Immature natural killer cell (primary cell): ENCODE data around the gene ACYP1. TPM values are rescaled to one million over a fixed set of nuclear protein-coding genes. Genes with fewer than 3 reads are reported as not detected.

Experiments used
- DNase-seq, 3 donors: peaks; one replicate each; pipeline ENCODE4 v3.0.0; 2022; ENCODE audit warnings: mixed read lengths in 1 of 3
- H3K27ac Mint-ChIP-seq, 6 donors: one replicate each; pipeline ENCODE4 v1.8.0; 2020; ENCODE audit warnings: mixed read lengths in 6 of 6, mild to moderate bottlenecking in 5 of 6, inconsistent platforms in 4 of 6, moderate library complexity in 3 of 6
- H3K27me3 Mint-ChIP-seq, 3 donors: one replicate each; pipeline ENCODE4 v1.8.0; 2020 to 2021; ENCODE audit warnings: low read depth in 3 of 3, mild to moderate bottlenecking in 3 of 3, mixed read lengths in 3 of 3, moderate library complexity in 3 of 3, inconsistent platforms in 1 of 3
- H3K36me3 Mint-ChIP-seq, 3 donors: one replicate each; pipeline ENCODE4 v1.8.0; 2020; ENCODE audit warnings: mixed read lengths in 3 of 3, inconsistent platforms in 2 of 3, mild to moderate bottlenecking in 2 of 3
- H3K4me1 Mint-ChIP-seq, 2 donors: one replicate each; pipeline ENCODE4 v1.8.0; 2020; ENCODE audit warnings: inconsistent platforms in 2 of 2, mild to moderate bottlenecking in 2 of 2, mixed read lengths in 2 of 2, moderate library complexity in 1 of 2
- H3K4me3 Mint-ChIP-seq, 5 donors: one replicate each; pipeline ENCODE4 v1.8.0; 2020; ENCODE audit warnings: mild to moderate bottlenecking in 5 of 5, mixed read lengths in 5 of 5, inconsistent platforms in 3 of 5, moderate library complexity in 3 of 5
- H3K9me3 Mint-ChIP-seq, 6 donors: one replicate each; pipeline ENCODE4 v1.8.0; 2020; ENCODE audit warnings: mild to moderate bottlenecking in 6 of 6, mixed read lengths in 6 of 6, inconsistent platforms in 4 of 6, moderate library complexity in 3 of 6
- polyA plus RNA-seq, 3 donors: library from polyadenylated mRNA; unstranded; fragments of 300-500 nt; fragmentation: Illumina TruSeq; gene quantifications; one replicate each; pipeline ENCODE4 v1.2.3, GENCODE V29; 2021

Gene ACYP1
- polyA plus RNA-seq, 3 donors from 2014 or later, result 14.1 to 19.6 (median 15.4) TPM

DNA sequence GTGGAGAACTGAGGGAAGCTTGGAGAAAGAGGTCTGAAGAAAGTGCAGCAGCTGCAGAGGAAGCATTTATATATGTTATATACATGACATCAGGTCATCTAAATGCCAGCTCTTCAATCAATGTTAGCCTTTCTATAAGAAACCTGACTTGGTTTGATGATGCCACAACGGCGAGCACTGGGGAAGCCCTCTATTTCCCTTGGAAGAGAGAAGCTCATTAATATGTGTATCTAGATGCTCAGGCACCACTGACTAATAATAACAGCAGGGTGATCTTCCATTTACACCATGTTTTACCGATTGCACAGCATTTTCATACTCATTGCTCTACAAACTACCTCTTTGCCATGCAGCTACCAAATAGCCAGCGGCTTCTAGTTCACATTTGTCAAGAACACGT is 811 bp downstream of the ACYP1 start:
- peaks cover 22 to 26% of the 10 kb centered on the region in 2 donors for H3K4me1 Mint-ChIP-seq
- peaks cover 3 to 4% (median 3%) of the 10 kb centered on the region in 3 donors for H3K36me3 Mint-ChIP-seq

DNA sequence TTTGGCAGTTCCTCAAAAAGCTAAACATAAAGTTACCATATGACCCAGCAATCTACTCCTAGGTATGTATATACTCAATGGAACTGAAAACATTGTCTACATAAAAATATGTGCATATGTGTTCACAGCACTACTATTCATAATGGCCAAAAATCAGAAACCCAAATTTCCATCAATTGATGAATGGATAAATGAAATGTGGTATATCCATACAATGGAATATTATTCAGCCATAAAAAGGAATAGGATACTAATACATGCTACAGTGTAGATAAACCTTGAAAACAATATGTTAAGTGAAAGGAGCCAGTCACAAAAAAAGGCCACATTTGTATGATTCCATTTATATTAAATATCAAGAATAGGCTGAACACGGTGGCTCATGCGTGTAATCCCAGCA is 3.4 kb downstream of the ACYP1 start:
- Mint-ChIP-seq H3K36me3 (peaks cover 7 to 11% (median 9%) of the 10 kb centered on the region in 3 donors), H3K4me3 (no peak overlapping the region), H3K9me3 (no peaks in the 10 kb centered on the region), H3K27me3 (peaks cover 0 to 6% (median 2%) of the 10 kb centered on the region in 3 donors), H3K27ac (no peak overlapping the region), H3K4me1 (peaks cover 22 to 26% of the 10 kb centered on the region in 2 donors)
- DNase-seq, result no peak

More for the DNA sequence above, 811 bp downstream of the ACYP1 start:
- DNase-seq, result no peak
- Mint-ChIP-seq H3K4me3 (peak overlapping the region; percentile 99 to 100 (median 100)), H3K9me3 (no peaks in the 10 kb centered on the region), H3K27ac (peak overlapping the region; percentile 82 to 97 (median 94)), H3K27me3 (peaks cover 0 to 4% (median 2%) of the 10 kb centered on the region in 3 donors)

DNA sequence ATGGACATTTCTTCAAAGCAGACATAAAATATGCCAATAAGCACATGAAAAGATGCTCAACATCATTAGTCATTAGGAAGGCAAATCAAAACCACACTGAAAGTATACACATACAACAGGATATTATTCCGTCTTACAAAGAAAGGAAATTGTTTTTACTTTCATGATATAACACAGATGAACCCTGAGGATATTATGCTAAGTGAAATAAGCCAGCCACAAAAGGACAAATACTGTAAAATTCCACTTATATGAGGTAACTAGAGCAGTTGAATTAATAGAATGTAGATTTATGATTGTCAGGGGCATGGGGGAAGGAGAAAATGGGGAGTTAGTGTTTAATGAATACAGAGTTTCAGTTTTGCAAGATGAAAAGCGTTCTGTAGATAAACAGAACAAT is 4.2 kb downstream of the ACYP1 start:
- Mint-ChIP-seq H3K9me3 (no peaks in the 10 kb centered on the region), H3K4me1 (peaks cover 19 to 22% of the 10 kb centered on the region in 2 donors), H3K27ac (no peak overlapping the region), H3K4me3 (no peak overlapping the region), H3K27me3 (peaks cover 0 to 6% (median 2%) of the 10 kb centered on the region in 3 donors), H3K36me3 (peaks cover 9 to 12% (median 11%) of the 10 kb centered on the region in 3 donors)
- no peak for DNase-seq

DNA sequence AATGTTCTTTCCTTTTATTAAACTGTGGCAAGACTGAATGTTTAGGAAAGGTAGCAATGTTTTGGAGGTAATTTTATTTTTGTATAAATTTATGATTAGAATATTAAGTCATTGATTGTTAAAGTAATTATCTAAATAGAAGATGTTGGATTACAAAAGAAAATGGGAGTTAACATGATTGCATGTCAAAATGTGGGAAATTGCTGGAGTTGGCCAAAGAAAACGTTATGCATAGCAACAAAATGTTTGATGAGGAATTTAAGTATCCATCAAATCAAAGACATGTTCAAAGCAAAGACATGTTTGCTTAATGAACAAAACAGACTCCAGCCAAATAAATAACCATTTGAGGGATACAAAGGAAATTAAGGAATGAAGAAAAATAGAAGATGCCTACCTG is 9.4 kb downstream of the ACYP1 start:
- Mint-ChIP-seq H3K4me1 (peaks cover 19 to 22% of the 10 kb centered on the region in 2 donors), H3K27ac (no peak overlapping the region), H3K9me3 (no peaks in the 10 kb centered on the region), H3K4me3 (no peak overlapping the region), H3K36me3 (peaks cover 4 to 12% (median 10%) of the 10 kb centered on the region in 3 donors), H3K27me3 (peaks cover 7 to 10% (median 10%) of the 10 kb centered on the region in 3 donors)
- DNase-seq, result no peak

DNA sequence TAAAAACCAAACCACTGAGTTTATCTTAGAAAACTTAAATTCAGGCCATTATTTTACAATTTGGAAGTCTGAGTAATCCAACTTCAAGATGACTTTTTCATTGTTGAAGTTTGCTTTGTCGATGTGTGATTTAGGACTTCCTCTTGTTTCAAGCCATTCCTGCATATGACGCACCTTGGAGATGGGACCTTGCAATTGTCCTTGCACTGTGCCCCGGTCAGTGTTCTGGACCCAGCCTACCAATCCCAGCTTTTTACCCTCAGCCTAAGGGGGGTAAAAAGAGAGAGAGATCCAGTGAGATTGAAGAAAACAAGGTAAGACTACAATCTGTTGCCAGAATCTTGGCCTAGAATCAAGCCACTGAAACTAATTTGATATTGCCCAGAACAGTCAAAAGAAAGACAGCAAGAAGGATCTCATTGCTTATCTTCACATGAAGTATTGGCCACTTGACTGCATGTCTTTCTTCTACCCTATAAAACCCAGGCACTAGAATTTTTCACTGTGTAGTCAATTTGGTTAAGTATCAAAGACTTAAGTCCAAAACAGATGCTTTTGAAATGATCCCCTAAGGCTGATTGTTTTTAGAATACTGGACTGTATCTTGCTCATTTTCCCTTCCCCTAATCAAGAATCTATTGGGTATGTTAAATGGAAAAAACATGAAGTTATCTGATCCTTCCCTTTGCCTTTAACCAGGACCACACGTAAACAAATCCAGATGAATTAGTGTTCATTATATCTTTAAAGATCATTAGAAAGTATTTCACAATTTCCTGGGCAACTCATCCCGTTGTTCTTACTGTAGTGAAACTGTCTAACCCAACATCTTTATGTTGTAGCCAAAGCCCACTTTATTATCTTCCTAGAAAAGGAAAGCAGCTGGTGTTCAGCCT is 10.2 kb downstream of the ACYP1 start:
- no peak overlapping the region for H3K4me3 Mint-ChIP-seq
- H3K36me3 Mint-ChIP-seq, result peaks cover 4 to 14% (median 10%) of the 10 kb centered on the region in 3 donors
- DNase-seq, result no peak
- peaks cover 19 to 24% of the 10 kb centered on the region in 2 donors for H3K4me1 Mint-ChIP-seq
- H3K27me3 Mint-ChIP-seq, result peaks cover 7 to 10% (median 10%) of the 10 kb centered on the region in 3 donors
- peak overlapping the region in 2 of 6 donors; percentile 8 to 28 for H3K27ac Mint-ChIP-seq
- H3K9me3 Mint-ChIP-seq, result no peaks in the 10 kb centered on the region

DNA sequence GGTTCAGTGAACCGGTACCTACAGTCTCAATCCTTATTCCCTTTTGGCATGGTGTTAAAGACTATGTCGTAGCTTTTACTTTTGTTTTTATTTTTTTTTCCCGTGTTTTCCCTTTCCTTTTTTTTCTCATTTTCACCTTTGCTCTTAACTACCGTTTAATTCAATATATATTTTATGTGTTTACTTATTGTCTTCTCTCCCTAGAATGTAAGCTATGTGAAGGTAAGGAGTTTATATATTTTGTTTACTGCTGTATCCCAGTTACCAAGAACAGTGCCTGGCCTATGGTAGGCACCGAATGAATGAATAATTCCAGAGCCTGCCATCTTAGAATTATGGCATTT is 12.3 kb downstream of the ACYP1 start:
- Mint-ChIP-seq H3K4me3 (peak overlapping the region; percentile 94 to 96 (median 94)), H3K9me3 (no peaks in the 10 kb centered on the region), H3K4me1 (peaks cover 19 to 35% of the 10 kb centered on the region in 2 donors), H3K27ac (peak overlapping the region; percentile 82 to 95 (median 92)), H3K36me3 (peaks cover 4 to 12% (median 9%) of the 10 kb centered on the region in 3 donors), H3K27me3 (peaks cover 7 to 10% (median 10%) of the 10 kb centered on the region in 3 donors)
- DNase-seq, result no peak

DNA sequence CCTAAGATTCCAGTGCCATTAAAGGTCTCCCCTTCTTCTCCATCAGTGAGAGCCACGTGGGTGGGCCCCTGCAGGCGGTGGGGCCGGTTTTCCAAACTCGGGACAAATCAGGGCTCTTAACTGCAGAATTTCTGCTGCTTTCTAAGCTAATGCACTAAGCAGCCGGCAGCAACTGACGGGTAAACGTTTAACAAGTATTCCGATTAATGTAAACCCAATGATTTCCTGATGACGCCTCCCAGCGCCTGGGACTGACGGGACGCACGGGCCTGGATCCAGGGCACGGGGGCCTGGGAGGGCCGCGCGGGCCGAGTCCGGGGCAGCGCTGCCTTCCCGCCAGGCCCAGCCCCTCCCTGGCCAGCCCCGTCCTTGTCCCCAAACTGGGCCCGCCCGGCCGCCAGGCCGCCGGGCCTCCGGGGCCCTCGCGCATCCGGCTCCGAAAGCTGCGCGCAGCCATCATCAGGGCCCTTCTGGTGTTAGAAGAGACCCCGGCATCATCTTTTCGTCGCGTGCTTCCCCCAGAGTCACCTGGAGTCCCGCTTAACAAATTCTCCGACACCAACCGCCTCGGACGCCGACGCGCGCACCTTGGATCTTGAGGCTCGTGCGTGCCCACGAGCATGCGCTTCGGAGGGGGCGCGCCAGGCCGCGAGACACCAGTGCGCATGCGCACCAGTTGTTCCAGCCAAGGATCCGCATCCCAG is 12.8 kb downstream of the ACYP1 start, which contains the start of gene MLH3:
Gene MLH3, minus strand, starts transcription at position 616 of the 704 bp plus-strand sequence. CDS start 1,812 bp downstream, outside the sequence.
- peaks cover 6 to 10% (median 10%) of the 10 kb centered on the region in 3 donors for H3K27me3 Mint-ChIP-seq

DNA sequence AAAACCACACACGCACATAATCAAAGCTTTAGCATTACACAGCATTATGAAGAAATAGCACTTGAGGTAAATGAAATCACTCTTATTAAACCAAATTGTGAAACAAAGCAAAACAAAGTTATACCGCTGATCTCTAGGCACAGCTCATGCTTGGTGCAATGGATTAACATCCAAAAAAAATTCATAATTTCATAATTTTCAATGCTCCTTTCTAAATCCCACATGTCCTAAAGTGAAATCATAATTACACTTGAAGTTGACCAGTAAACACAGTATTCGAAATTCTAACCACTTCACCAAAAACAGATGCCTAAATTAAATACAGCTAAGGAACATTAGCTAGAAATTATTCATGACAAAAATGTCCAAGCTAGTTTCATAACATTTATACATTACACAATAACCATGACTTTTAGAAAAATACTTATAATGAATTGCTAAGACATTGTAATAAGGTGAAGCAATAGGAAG is 14.1 kb downstream of the ACYP1 start:
- H3K36me3 Mint-ChIP-seq, result peaks cover 0 to 6% (median 0%) of the 10 kb centered on the region in 3 donors
- peaks cover 21 to 50% of the 10 kb centered on the region in 2 donors for H3K4me1 Mint-ChIP-seq
- peaks cover 6 to 10% (median 10%) of the 10 kb centered on the region in 3 donors for H3K27me3 Mint-ChIP-seq
- H3K9me3 Mint-ChIP-seq, result no peaks in the 10 kb centered on the region
- peak overlapping the region in 2 of 6 donors; percentile 1 to 56 for H3K27ac Mint-ChIP-seq
- H3K4me3 Mint-ChIP-seq, result peak overlapping the region; percentile 62 to 96 (median 94)
- no peak for DNase-seq

More for the DNA sequence above, 12.8 kb downstream of the ACYP1 start, which contains the start of gene MLH3:
- Mint-ChIP-seq H3K27ac (peak within 1 kb of the TSS; percentile 82 to 95 (median 92)), H3K4me3 (peak within 1 kb of the TSS; percentile 94 to 96 (median 94)), H3K36me3 (peaks cover 4 to 10% (median 7%) of the 10 kb centered on the region in 3 donors), H3K9me3 (no peaks in the 10 kb centered on the region), H3K4me1 (peaks cover 19 to 38% of the 10 kb centered on the region in 2 donors)
- peak; percentile 76 to 82 (median 82) for DNase-seq

DNA sequence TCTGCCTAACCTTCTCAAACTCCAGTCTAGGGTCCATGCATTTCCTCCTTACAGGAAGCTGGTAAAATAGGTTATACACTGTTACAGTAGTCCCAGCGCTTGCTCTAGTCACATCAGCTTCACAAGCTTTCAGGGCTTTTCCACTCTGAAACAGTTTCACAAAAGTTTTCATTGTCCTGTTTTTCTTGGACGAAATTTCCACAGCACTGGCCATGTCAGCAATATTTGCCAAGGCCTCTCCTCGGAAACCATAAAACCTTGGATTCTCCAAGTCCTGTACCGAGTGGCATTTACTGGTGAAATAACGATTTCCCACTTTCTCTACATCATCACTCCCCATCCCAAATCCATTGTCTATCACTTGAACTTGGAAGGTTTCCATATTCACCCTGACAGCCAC is 14.7 kb downstream of the ACYP1 start:
- Mint-ChIP-seq H3K4me3 (no peak overlapping the region), H3K36me3 (peaks cover 0 to 3% (median 0%) of the 10 kb centered on the region in 3 donors), H3K27ac (no peak overlapping the region), H3K9me3 (no peaks in the 10 kb centered on the region), H3K4me1 (peaks cover 22 to 56% of the 10 kb centered on the region in 2 donors), H3K27me3 (peaks cover 6 to 10% (median 10%) of the 10 kb centered on the region in 3 donors)
- no peak for DNase-seq

DNA sequence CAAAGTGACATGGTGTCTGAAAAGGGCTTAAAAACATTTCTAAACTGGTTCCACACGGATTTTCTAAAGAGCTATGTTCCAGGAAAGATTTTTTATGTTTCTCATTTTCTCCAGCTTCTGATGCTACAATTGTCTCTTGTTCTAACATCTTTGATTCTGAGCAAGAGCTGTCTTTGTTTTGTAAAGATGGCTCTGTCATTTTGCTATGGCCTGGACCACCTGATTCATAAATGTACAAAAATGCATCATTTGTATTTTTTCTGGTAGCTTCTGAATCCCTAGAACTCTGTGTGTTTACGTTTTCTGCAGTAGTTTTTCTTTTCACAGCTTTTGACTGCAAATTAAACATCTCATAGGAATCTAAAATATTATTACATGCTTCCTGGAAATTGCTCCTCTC is 15.7 kb downstream of the ACYP1 start:
- no peaks in the 10 kb centered on the region for H3K9me3 Mint-ChIP-seq
- peaks cover 0 to 4% (median 3%) of the 10 kb centered on the region in 3 donors for H3K36me3 Mint-ChIP-seq
- DNase-seq, result no peak
- H3K4me3 Mint-ChIP-seq, result no peak overlapping the region
- H3K4me1 Mint-ChIP-seq, result peaks cover 22 to 61% of the 10 kb centered on the region in 2 donors
- peaks cover 6 to 10% (median 10%) of the 10 kb centered on the region in 3 donors for H3K27me3 Mint-ChIP-seq
- no peak overlapping the region for H3K27ac Mint-ChIP-seq

DNA sequence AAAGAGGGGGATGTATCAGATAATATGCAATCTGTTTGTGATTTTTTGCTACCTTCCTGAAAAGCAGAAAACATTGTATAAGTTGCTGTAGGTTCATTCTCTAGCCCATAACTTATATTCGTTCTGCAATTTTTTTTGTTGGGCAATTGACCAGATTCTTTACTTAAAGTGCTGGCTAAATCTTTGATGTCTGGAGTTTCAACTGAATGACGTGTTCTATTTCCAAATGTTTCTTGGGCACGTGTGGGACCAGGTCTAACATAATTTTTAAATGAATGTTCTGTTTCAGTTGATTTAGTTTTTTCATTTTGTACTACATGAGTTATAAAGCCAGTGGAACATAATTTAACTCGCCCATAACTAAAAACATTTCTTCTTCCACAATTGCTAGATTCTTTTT is 16.3 kb downstream of the ACYP1 start:
- no peak overlapping the region for H3K4me3 Mint-ChIP-seq
- H3K9me3 Mint-ChIP-seq, result no peaks in the 10 kb centered on the region
- peaks cover 0 to 4% (median 3%) of the 10 kb centered on the region in 3 donors for H3K36me3 Mint-ChIP-seq
- H3K27ac Mint-ChIP-seq, result no peak overlapping the region
- peaks cover 22 to 62% of the 10 kb centered on the region in 2 donors for H3K4me1 Mint-ChIP-seq
- no peak for DNase-seq
- peaks cover 6 to 10% (median 8%) of the 10 kb centered on the region in 3 donors for H3K27me3 Mint-ChIP-seq

DNA sequence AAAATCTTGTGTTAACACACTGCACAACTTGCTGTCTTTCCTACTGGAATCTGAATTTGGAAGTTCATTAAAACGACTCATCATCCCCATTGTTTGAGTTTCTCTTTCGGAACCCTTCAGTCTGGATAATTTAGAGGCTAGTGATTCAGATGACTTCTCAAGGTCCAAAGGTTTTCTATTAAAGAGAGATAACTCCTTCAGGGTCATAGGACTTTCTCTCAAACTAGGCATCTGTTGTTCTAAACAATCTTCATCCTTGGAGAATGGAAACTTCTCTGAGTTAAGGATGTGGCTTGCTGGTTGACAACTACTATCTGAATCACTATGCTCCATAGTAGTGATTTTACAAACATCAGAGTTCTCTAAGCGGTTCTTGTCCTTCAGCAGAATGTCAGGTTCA is 16.9 kb downstream of the ACYP1 start:
- H3K4me3 Mint-ChIP-seq, result no peak overlapping the region
- no peak for DNase-seq
- peaks cover 0 to 4% (median 3%) of the 10 kb centered on the region in 3 donors for H3K36me3 Mint-ChIP-seq
- H3K9me3 Mint-ChIP-seq, result no peaks in the 10 kb centered on the region
- no peak overlapping the region for H3K27ac Mint-ChIP-seq
- H3K4me1 Mint-ChIP-seq, result peaks cover 21 to 62% of the 10 kb centered on the region in 2 donors
- peaks cover 5 to 7% (median 6%) of the 10 kb centered on the region in 3 donors for H3K27me3 Mint-ChIP-seq

DNA sequence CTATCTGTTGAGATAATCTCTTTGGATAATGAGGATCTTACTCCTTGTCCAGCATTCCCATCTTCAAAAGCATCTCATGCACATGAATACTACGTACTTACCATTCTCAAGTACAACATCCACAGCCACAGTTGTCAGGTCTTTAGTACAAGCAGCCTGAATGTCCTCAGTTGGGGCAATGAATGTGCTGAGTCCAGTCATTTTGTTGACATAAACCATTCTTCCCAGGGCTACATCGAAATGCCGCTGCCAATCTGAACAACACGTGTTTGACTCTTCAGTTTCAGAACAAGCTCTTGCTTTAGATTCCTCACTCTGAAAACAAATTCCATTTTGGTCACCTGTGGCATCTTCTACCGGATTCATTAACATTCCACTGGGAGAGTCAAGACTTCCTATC is 17.5 kb downstream of the ACYP1 start:
- Mint-ChIP-seq H3K4me1 (peaks cover 17 to 56% of the 10 kb centered on the region in 2 donors), H3K27me3 (peaks cover 1 to 2% (median 2%) of the 10 kb centered on the region in 3 donors)

More for the DNA sequence above, 17.5 kb downstream of the ACYP1 start:
- no peak overlapping the region for H3K4me3 Mint-ChIP-seq
- no peaks in the 10 kb centered on the region for H3K9me3 Mint-ChIP-seq
- H3K27ac Mint-ChIP-seq, result no peak overlapping the region
- no peak for DNase-seq
- peaks cover 0 to 4% (median 3%) of the 10 kb centered on the region in 3 donors for H3K36me3 Mint-ChIP-seq
